Measurements from ENCODE around the gene G0S2. TPM values are rescaled to one million over a fixed set of nuclear protein-coding genes. Genes with fewer than 3 reads are reported as not detected.

Gene G0S2
- total RNA-seq, 1 donor from 2014 or later = 1.0 TPM

- no peak for TF ChIP-seq CTCF (IDR thresholded peaks at IDR 0.05)
- DNase-seq (ENCODE audit: low spot score) = no peak
- no peaks in the 10 kb centered on the region for H3K36me3 Mint-ChIP-seq (ENCODE audit: low read depth)
- no peaks in the 10 kb centered on the region for H3K4me1 Mint-ChIP-seq (ENCODE audit: low read depth)
- H3K9me3 Mint-ChIP-seq (ENCODE audit: low read depth) = no peaks in the 10 kb centered on the region
- no peak overlapping the region for H3K4me3 Mint-ChIP-seq (ENCODE audit: unreplicated experiment)
- peaks cover 36% of the 10 kb centered on the region for H3K27me3 Mint-ChIP-seq (ENCODE audit: low read depth)
- no peak overlapping the region for H3K27ac Mint-ChIP-seq (ENCODE audit: unreplicated experiment)
These were observed 42.6 kb downstream of the G0S2 start for GRCh38 chr1:209717818-209718217.

- no peak for DNase-seq (ENCODE audit: low spot score)
- Mint-ChIP-seq H3K36me3 (ENCODE audit: low read depth) (no peaks in the 10 kb centered on the region), H3K9me3 (ENCODE audit: low read depth) (no peaks in the 10 kb centered on the region), H3K4me3 (ENCODE audit: unreplicated experiment) (no peak overlapping the region), H3K4me1 (ENCODE audit: low read depth) (no peaks in the 10 kb centered on the region), H3K27me3 (ENCODE audit: low read depth) (peaks cover 29% of the 10 kb centered on the region), H3K27ac (ENCODE audit: unreplicated experiment) (no peak overlapping the region)
- no peak for TF ChIP-seq CTCF (IDR thresholded peaks at IDR 0.05)
These were observed 45.1 kb downstream of the G0S2 start for GRCh38 chr1:209720326-209720725.

- H3K27ac Mint-ChIP-seq (ENCODE audit: unreplicated experiment) = no peak overlapping the region
These were observed 45.6 kb downstream of the G0S2 start for GRCh38 chr1:209720826-209721225.

GRCh38 chr1:209721323-209721722, 46.1 kb downstream of the G0S2 start:
- no peak for TF ChIP-seq CTCF (IDR thresholded peaks at IDR 0.05)
- Mint-ChIP-seq H3K27me3 (ENCODE audit: low read depth) (peaks cover 23% of the 10 kb centered on the region), H3K4me3 (ENCODE audit: unreplicated experiment) (no peak overlapping the region), H3K9me3 (ENCODE audit: low read depth) (no peaks in the 10 kb centered on the region), H3K27ac (ENCODE audit: unreplicated experiment) (no peak overlapping the region), H3K36me3 (ENCODE audit: low read depth) (no peaks in the 10 kb centered on the region), H3K4me1 (ENCODE audit: low read depth) (no peaks in the 10 kb centered on the region)
- DNase-seq (ENCODE audit: low spot score) = no peak

More at GRCh38 chr1:209720826-209721225, 45.6 kb downstream of the G0S2 start:
- Mint-ChIP-seq H3K27me3 (ENCODE audit: low read depth) (peaks cover 27% of the 10 kb centered on the region), H3K9me3 (ENCODE audit: low read depth) (no peaks in the 10 kb centered on the region), H3K4me1 (ENCODE audit: low read depth) (no peaks in the 10 kb centered on the region), H3K4me3 (ENCODE audit: unreplicated experiment) (no peak overlapping the region), H3K36me3 (ENCODE audit: low read depth) (no peaks in the 10 kb centered on the region)
- no peak for DNase-seq (ENCODE audit: low spot score)
- no peak for TF ChIP-seq CTCF (IDR thresholded peaks at IDR 0.05)

- Mint-ChIP-seq H3K4me1 (ENCODE audit: low read depth) (no peaks in the 10 kb centered on the region), H3K27ac (ENCODE audit: unreplicated experiment) (no peak overlapping the region), H3K27me3 (ENCODE audit: low read depth) (peaks cover 24% of the 10 kb centered on the region), H3K4me3 (ENCODE audit: unreplicated experiment) (no peak overlapping the region), H3K9me3 (ENCODE audit: low read depth) (no peaks in the 10 kb centered on the region), H3K36me3 (ENCODE audit: low read depth) (no peaks in the 10 kb centered on the region)
- DNase-seq (ENCODE audit: low spot score) = no peak
- TF ChIP-seq CTCF (IDR thresholded peaks at IDR 0.05) = no peak
These were observed 48.1 kb downstream of the G0S2 start for GRCh38 chr1:209723265-209723664.
